A549 treated with AZD9567 at 1 μM for 4 hours (cell line): ENCODE results near the gene ANKRD33. TPM values are rescaled to one million over a fixed set of nuclear protein-coding genes. Genes with fewer than 3 reads are reported as not detected.

Experiments
- total RNA-seq: library from RNA; stranded (reverse); fragments of 200-300 nt; extraction: Qiagen RNA extraction; gene quantifications from 5 replicates; pipeline ENCODE4 v1.2.3, GENCODE V29; 2022; ENCODE audit not compliant: insufficient read depth

ANKRD33 gene, protein sequence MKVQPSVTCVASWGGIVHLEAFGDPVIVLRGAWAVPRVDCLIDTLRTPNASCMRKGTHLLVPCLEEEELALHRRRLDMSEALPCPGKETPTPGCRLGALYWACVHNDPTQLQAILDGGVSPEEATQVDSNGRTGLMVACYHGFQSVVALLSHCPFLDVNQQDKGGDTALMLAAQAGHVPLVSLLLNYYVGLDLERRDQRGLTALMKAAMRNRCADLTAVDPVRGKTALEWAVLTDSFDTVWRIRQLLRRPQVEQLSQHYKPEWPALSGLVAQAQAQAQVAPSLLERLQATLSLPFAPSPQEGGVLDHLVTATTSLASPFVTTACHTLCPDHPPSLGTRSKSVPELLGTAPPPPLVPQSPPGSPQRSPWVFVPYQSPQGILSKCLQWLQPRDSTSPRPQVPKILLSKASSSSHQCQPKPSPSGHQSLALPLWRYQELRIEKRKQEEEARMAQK
- 0.03 to 0.11 TPM in 2 of 5 replicates, not detected in the others for total RNA-seq

DNA sequence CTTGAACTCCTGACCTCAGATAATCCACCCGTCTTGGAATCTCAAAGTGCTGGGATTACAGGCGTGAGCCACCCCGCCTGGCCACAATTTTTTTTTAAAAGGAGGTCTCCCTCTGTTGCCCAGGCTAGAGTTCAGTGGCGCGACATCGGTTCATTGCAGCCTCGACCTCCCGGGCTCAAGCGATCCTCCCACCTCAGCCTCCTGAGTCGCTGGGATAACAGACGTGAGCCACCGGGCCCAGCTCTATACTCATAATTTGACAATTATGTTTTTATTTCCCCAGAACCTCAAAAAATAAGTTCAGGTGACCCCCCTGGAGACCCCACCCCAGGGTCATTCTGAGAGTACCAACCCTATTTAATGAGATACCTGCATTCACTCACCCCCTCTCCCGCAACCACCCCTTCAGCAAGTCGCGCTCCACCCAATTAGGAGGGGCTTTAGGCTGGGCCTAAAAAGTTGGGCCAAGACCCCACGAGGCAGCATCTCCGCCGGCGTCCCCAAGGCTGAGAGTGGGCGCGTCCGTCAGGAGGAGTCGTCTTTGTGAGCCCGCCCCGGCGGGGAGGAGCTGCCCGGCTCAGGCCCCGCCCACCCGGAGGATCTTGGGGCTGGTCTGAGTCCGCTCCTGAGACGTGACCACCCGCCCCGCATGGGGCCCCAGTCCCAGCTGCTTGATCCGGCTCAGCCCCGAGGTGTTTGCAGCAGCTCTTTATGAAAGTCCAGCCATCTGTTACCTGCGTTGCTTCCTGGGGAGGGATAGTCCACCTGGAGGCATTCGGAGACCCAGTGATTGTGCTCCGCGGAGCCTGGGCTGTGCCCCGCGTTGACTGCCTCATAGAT, at the start of gene ANKRD33:
Gene ANKRD33 (plus strand): TSS at position 628 of the 840 bp plus-strand sequence. CDS start 84 bp downstream, at position 712.

DNA sequence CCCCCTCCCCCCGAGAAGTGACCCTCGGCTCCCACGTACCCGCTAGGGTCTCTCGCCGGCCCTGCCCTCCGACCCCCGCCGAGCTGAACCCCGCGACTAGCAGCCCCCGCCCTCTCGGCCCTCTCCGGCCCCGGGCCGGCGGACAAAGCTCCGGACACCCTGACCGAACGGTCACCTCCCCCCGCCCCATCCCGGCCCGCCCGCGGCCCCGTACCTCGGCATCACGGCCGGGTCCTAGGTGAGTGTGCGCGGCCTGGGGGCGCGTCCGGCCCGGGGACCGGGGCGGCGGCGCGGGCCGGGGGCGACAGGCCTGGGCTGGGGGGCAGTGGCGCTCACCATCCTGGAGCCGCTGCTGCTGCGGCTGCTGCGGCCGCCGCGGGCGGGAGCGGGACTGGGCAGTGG, 39.6 kb upstream of the ANKRD33 start, which contains the start of gene FIGNL2:
Gene FIGNL2 (minus strand): TSS at position 393 of the 402 bp plus-strand sequence. CDS start 26,305 bp downstream, outside the sequence.

DNA sequence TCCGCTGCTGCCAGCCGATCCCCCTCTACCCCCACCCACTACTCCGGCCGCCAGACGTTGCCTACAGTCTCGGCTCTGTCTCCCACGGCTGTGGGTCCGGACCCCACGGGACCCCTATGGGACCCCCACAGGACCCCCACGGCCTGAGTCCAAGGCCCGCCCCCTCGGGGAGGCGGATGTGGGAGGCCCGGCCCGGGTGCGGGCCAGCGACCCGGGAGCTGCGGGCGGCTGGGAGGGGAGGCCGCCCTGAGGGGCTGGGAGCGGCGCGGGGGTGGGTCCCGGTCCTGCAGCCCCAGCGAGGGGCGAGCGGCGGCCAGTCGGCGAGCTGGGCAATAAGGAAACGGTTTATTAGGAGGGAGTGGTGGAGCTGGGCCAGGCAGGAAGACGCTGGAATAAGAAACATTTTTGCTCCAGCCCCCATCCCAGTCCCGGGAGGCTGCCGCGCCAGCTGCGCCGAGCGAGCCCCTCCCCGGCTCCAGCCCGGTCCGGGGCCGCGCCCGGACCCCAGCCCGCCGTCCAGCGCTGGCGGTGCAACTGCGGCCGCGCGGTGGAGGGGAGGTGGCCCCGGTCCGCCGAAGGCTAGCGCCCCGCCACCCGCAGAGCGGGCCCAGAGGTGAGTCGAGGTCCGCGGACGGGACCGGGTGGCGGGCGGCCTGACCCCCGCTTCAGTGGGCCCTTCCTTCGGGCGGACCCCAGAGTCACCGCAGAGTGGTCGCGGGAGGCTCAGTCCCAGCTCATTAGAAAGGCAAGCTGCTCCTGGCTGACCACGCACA, 19.4 kb downstream of the ANKRD33 start, which contains the start of gene ACVRL1:
Gene ACVRL1 (plus strand): TSS at position 422 of the 773 bp plus-strand sequence. CDS start 4,971 bp downstream, outside the sequence.

Other genes starting within 250 kb of the ANKRD33 start
- gene FIGNL2, start 39.4 kb upstream of the ANKRD33 start, total RNA-seq: 0.30 to 0.34 TPM (median 0.30 TPM) in 4 of 5 replicates, not detected in the other
- 0.03 to 0.19 TPM (median 0.16 TPM) in 4 of 5 replicates, not detected in the other for gene ACVRL1, start 19.4 kb downstream of the ANKRD33 start, total RNA-seq
- 12.8 to 17.5 TPM (median 16.7 TPM) in 5 replicates for gene ACVR1B, start 63.6 kb downstream of the ANKRD33 start, total RNA-seq
- 0.73 to 0.94 TPM (median 0.79 TPM) in 4 of 5 replicates, not detected in the other for gene TAMALIN, start 118.8 kb downstream of the ANKRD33 start, total RNA-seq
- 31.2 to 49.8 TPM (median 40.5 TPM) in 5 replicates for gene NR4A1, start 163.3 kb downstream of the ANKRD33 start, total RNA-seq
- gene ATG101, start 181.9 kb downstream of the ANKRD33 start, total RNA-seq: 78.3 to 108 TPM (median 101 TPM) in 5 replicates
- gene SMIM41, start 191.6 kb downstream of the ANKRD33 start, total RNA-seq: not detected in 5 replicates